NOMO-1 treated with dmso at 0.1 percent for 144 hours (cell line): ENCODE measurements around the gene TSPAN15.
"Not testable (repeated sequence)": the region's sequence is repeated elsewhere in the genome, so short reads cannot be mapped to it uniquely, and the experiment has no call there.

Experiments used
- DNase-seq: peaks from one replicate; lab custom pipeline; 2025; ENCODE audit not compliant: unreplicated experiment; lab: John Stamatoyannopoulos, UW

The TSPAN15 gene

GRCh38 chr10:69533658-69534057, 82.4 kb downstream of the TSPAN15 start:
- DNase-seq: no peak

- DNase-seq: not testable (repeated sequence)
These were observed 85.3 kb downstream of the TSPAN15 start for GRCh38 chr10:69536521-69536920.

GRCh38 chr10:69537449-69537848, 86.2 kb downstream of the TSPAN15 start:
- DNase-seq: no peak

- no peak for DNase-seq
These were observed 87.2 kb downstream of the TSPAN15 start for GRCh38 chr10:69538461-69538860.

- no peak for DNase-seq
These were observed 90.2 kb downstream of the TSPAN15 start for GRCh38 chr10:69541463-69541862.

- DNase-seq: no peak
These were observed 98.7 kb downstream of the TSPAN15 start for GRCh38 chr10:69549959-69550358.

GRCh38 chr10:69552268-69552667, 101.0 kb downstream of the TSPAN15 start:
- DNase-seq: no peak

- no peak for DNase-seq
These were observed 102.1 kb downstream of the TSPAN15 start for GRCh38 chr10:69553328-69553727.

- no peak for DNase-seq
These were observed 103.3 kb downstream of the TSPAN15 start for GRCh38 chr10:69554611-69555010.
